Measurements from ENCODE around the gene ADISSP.

The ADISSP gene

GRCh38 chr20:3729811-3730540 lies 37.6 kb downstream of the ADISSP start:
- peaks cover 3% of the 10 kb centered on the region for H3K4me1 ChIP-seq (ENCODE audit: control insufficient read depth, insufficient read depth, low read length, poor library complexity, severe bottlenecking)
- H3K9me3 ChIP-seq (ENCODE audit: control insufficient read depth, low read length), result no peaks in the 10 kb centered on the region
- H3K4me3 ChIP-seq (ENCODE audit: insufficient read depth, low read depth, low read length, poor library complexity, severe bottlenecking), result no peak overlapping the region
- H3K27me3 ChIP-seq (replicated peaks; ENCODE audit: control insufficient read depth, insufficient read depth, low read length, poor library complexity, severe bottlenecking), result peaks cover 15% of the 10 kb centered on the region
- H3K27ac ChIP-seq (ENCODE audit: insufficient read depth, low read length, poor library complexity, severe bottlenecking), result no peak overlapping the region
- H3K36me3 ChIP-seq (ENCODE audit: control insufficient read depth, insufficient read depth, low read length), result no peaks in the 10 kb centered on the region
- no peak for DNase-seq

DNA sequence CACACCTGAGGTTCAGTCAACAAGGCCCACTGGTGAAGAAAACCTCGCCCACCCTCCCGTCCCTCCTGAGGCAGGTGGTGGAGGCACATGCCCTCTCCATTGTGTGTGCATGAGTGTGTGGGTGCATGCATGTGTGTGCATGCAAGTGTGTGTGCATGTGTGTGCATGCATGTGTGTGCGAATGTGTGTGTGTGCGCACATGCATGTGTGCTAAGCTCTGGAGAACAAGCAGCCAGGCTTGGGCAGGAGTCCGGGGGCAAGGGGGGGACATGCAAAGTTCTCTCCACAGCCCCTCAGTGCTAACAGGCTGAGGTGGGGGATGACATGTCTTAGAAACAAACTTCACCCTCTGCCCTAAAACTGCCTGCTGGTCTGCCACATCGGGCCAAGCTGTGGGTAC lies 38.2 kb downstream of the ADISSP start:
- Histone ChIP-seq H3K4me3 (ENCODE audit: insufficient read depth, low read depth, low read length, poor library complexity, severe bottlenecking) (no peak overlapping the region), H3K36me3 (ENCODE audit: control insufficient read depth, insufficient read depth, low read length) (no peaks in the 10 kb centered on the region), H3K27ac (ENCODE audit: insufficient read depth, low read length, poor library complexity, severe bottlenecking) (no peak overlapping the region), H3K9me3 (ENCODE audit: control insufficient read depth, low read length) (no peaks in the 10 kb centered on the region), H3K4me1 (ENCODE audit: control insufficient read depth, insufficient read depth, low read length, poor library complexity, severe bottlenecking) (peaks cover 3% of the 10 kb centered on the region), H3K27me3 (replicated peaks; ENCODE audit: control insufficient read depth, insufficient read depth, low read length, poor library complexity, severe bottlenecking) (peaks cover 15% of the 10 kb centered on the region)
- no peak for DNase-seq

- DNase-seq, result no peak
- no peak overlapping the region for H3K4me3 ChIP-seq (ENCODE audit: insufficient read depth, low read depth, low read length, poor library complexity, severe bottlenecking)
- H3K36me3 ChIP-seq (ENCODE audit: control insufficient read depth, insufficient read depth, low read length), result no peaks in the 10 kb centered on the region
- H3K9me3 ChIP-seq (ENCODE audit: control insufficient read depth, low read length), result no peaks in the 10 kb centered on the region
- H3K27ac ChIP-seq (ENCODE audit: insufficient read depth, low read length, poor library complexity, severe bottlenecking), result no peak overlapping the region
- H3K27me3 ChIP-seq (replicated peaks; ENCODE audit: control insufficient read depth, insufficient read depth, low read length, poor library complexity, severe bottlenecking), result peaks cover 15% of the 10 kb centered on the region
- H3K4me1 ChIP-seq (ENCODE audit: control insufficient read depth, insufficient read depth, low read length, poor library complexity, severe bottlenecking), result peaks cover 3% of the 10 kb centered on the region
Observed at GRCh38 chr20:3728876-3729275, 38.7 kb downstream of the ADISSP start.

GRCh38 chr20:3728354-3728753 lies 39.2 kb downstream of the ADISSP start:
- no peak for DNase-seq
- peaks cover 14% of the 10 kb centered on the region for H3K27me3 ChIP-seq (replicated peaks; ENCODE audit: control insufficient read depth, insufficient read depth, low read length, poor library complexity, severe bottlenecking)
- H3K27ac ChIP-seq (ENCODE audit: insufficient read depth, low read length, poor library complexity, severe bottlenecking), result no peak overlapping the region
- no peak overlapping the region for H3K4me3 ChIP-seq (ENCODE audit: insufficient read depth, low read depth, low read length, poor library complexity, severe bottlenecking)
- peaks cover 3% of the 10 kb centered on the region for H3K4me1 ChIP-seq (ENCODE audit: control insufficient read depth, insufficient read depth, low read length, poor library complexity, severe bottlenecking)
- H3K9me3 ChIP-seq (ENCODE audit: control insufficient read depth, low read length), result no peaks in the 10 kb centered on the region
- no peaks in the 10 kb centered on the region for H3K36me3 ChIP-seq (ENCODE audit: control insufficient read depth, insufficient read depth, low read length)

- Histone ChIP-seq H3K27ac (ENCODE audit: insufficient read depth, low read length, poor library complexity, severe bottlenecking) (no peak overlapping the region), H3K4me3 (ENCODE audit: insufficient read depth, low read depth, low read length, poor library complexity, severe bottlenecking) (no peak overlapping the region), H3K36me3 (ENCODE audit: control insufficient read depth, insufficient read depth, low read length) (no peaks in the 10 kb centered on the region), H3K27me3 (replicated peaks; ENCODE audit: control insufficient read depth, insufficient read depth, low read length, poor library complexity, severe bottlenecking) (peaks cover 7% of the 10 kb centered on the region), H3K9me3 (ENCODE audit: control insufficient read depth, low read length) (no peaks in the 10 kb centered on the region), H3K4me1 (ENCODE audit: control insufficient read depth, insufficient read depth, low read length, poor library complexity, severe bottlenecking) (no peaks in the 10 kb centered on the region)
- DNase-seq, result no peak
Observed at GRCh38 chr20:3727401-3728021, 40.0 kb downstream of the ADISSP start.

GRCh38 chr20:3724356-3724755 lies 43.2 kb downstream of the ADISSP start:
- Histone ChIP-seq H3K4me1 (ENCODE audit: control insufficient read depth, insufficient read depth, low read length, poor library complexity, severe bottlenecking) (no peaks in the 10 kb centered on the region), H3K4me3 (ENCODE audit: insufficient read depth, low read depth, low read length, poor library complexity, severe bottlenecking) (no peak overlapping the region), H3K36me3 (ENCODE audit: control insufficient read depth, insufficient read depth, low read length) (no peaks in the 10 kb centered on the region), H3K27ac (ENCODE audit: insufficient read depth, low read length, poor library complexity, severe bottlenecking) (no peak overlapping the region), H3K9me3 (ENCODE audit: control insufficient read depth, low read length) (no peaks in the 10 kb centered on the region), H3K27me3 (replicated peaks; ENCODE audit: control insufficient read depth, insufficient read depth, low read length, poor library complexity, severe bottlenecking) (no peaks in the 10 kb centered on the region)
- DNase-seq, result no peak

GRCh38 chr20:3723284-3723683 lies 44.3 kb downstream of the ADISSP start:
- no peak for DNase-seq
- Histone ChIP-seq H3K9me3 (ENCODE audit: control insufficient read depth, low read length) (no peaks in the 10 kb centered on the region), H3K4me1 (ENCODE audit: control insufficient read depth, insufficient read depth, low read length, poor library complexity, severe bottlenecking) (no peaks in the 10 kb centered on the region), H3K27me3 (replicated peaks; ENCODE audit: control insufficient read depth, insufficient read depth, low read length, poor library complexity, severe bottlenecking) (peaks cover 4% of the 10 kb centered on the region), H3K4me3 (ENCODE audit: insufficient read depth, low read depth, low read length, poor library complexity, severe bottlenecking) (no peak overlapping the region), H3K27ac (ENCODE audit: insufficient read depth, low read length, poor library complexity, severe bottlenecking) (no peak overlapping the region), H3K36me3 (ENCODE audit: control insufficient read depth, insufficient read depth, low read length) (no peaks in the 10 kb centered on the region)

DNA sequence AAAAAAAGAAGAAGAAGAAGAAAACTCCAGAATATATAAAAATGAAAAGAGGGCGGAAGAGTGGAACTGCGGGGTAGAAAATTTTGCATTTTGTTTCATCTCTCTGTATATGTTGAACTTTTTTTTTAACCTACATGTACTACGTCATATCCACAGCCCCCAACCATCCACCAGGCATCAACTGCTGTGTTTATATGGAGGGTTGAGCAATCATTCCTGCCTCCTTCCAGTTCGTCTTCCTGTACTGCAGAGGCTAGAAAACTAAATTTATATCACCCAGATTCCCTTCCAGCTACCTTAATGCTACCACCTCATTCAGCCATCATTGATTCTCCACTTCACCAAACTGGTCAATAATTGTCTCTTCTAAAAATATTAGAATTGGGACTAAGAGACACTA lies 45.6 kb downstream of the ADISSP start:
- Histone ChIP-seq H3K27me3 (replicated peaks; ENCODE audit: control insufficient read depth, insufficient read depth, low read length, poor library complexity, severe bottlenecking) (peaks cover 4% of the 10 kb centered on the region), H3K27ac (ENCODE audit: insufficient read depth, low read length, poor library complexity, severe bottlenecking) (no peak overlapping the region), H3K4me1 (ENCODE audit: control insufficient read depth, insufficient read depth, low read length, poor library complexity, severe bottlenecking) (no peaks in the 10 kb centered on the region), H3K36me3 (ENCODE audit: control insufficient read depth, insufficient read depth, low read length) (no peaks in the 10 kb centered on the region), H3K9me3 (ENCODE audit: control insufficient read depth, low read length) (no peaks in the 10 kb centered on the region), H3K4me3 (ENCODE audit: insufficient read depth, low read depth, low read length, poor library complexity, severe bottlenecking) (no peak overlapping the region)
- no peak for DNase-seq

GRCh38 chr20:3720626-3721025 lies 46.9 kb downstream of the ADISSP start:
- Histone ChIP-seq H3K27ac (ENCODE audit: insufficient read depth, low read length, poor library complexity, severe bottlenecking) (no peak overlapping the region), H3K9me3 (ENCODE audit: control insufficient read depth, low read length) (no peaks in the 10 kb centered on the region), H3K27me3 (replicated peaks; ENCODE audit: control insufficient read depth, insufficient read depth, low read length, poor library complexity, severe bottlenecking) (peaks cover 4% of the 10 kb centered on the region), H3K36me3 (ENCODE audit: control insufficient read depth, insufficient read depth, low read length) (no peaks in the 10 kb centered on the region), H3K4me3 (ENCODE audit: insufficient read depth, low read depth, low read length, poor library complexity, severe bottlenecking) (no peak overlapping the region), H3K4me1 (ENCODE audit: control insufficient read depth, insufficient read depth, low read length, poor library complexity, severe bottlenecking) (no peaks in the 10 kb centered on the region)
- no peak for DNase-seq

DNA sequence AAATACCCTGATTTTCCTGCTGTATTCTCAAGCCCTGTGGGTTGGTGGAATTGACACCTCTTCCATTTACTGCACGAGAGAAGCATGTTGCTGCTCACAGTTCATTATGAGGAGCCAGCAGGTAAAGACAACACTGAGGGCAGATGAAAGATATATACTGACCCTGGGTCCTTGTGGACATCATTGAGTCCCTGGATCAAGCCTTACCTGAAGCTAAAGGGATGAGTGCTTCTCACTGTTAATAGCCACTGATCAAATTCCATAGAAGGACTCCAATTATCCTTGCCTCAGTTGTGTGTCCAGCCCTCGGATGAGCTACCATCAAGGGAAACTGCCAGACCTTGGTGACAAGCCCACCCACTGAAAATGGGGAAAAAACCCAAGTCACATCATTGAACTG lies 47.5 kb downstream of the ADISSP start:
- H3K36me3 ChIP-seq (ENCODE audit: control insufficient read depth, insufficient read depth, low read length), result no peaks in the 10 kb centered on the region
- peaks cover 4% of the 10 kb centered on the region for H3K27me3 ChIP-seq (replicated peaks; ENCODE audit: control insufficient read depth, insufficient read depth, low read length, poor library complexity, severe bottlenecking)
- H3K4me3 ChIP-seq (ENCODE audit: insufficient read depth, low read depth, low read length, poor library complexity, severe bottlenecking), result no peak overlapping the region
- H3K9me3 ChIP-seq (ENCODE audit: control insufficient read depth, low read length), result no peaks in the 10 kb centered on the region
- DNase-seq, result no peak
- H3K4me1 ChIP-seq (ENCODE audit: control insufficient read depth, insufficient read depth, low read length, poor library complexity, severe bottlenecking), result no peaks in the 10 kb centered on the region
- H3K27ac ChIP-seq (ENCODE audit: insufficient read depth, low read length, poor library complexity, severe bottlenecking), result no peak overlapping the region
